ENCODE measurements around the gene DIAPH3.
"Not testable (repeated sequence)": the region's sequence is repeated elsewhere in the genome, so short reads cannot be mapped to it uniquely, and the experiment has no call there.

- TF ChIP-seq POLR2AphosphoS5 (IDR thresholded peaks at IDR 0.05; ENCODE audit: low read depth, low read length); PAX5 (IDR thresholded peaks at IDR 0.05; ENCODE audit: insufficient read depth, low read length, severe bottlenecking); POLR2A (IDR thresholded peaks at IDR 0.05; ENCODE audit: low read depth, low read length): not testable (repeated sequence)
These were observed 32.2 kb upstream of the DIAPH3 start for GRCh38 chr13:60195893-60196292.
